H1 (cell line): ENCODE results near the gene POLA2. TPM values are rescaled to one million over a fixed set of nuclear protein-coding genes. Genes with fewer than 3 reads are reported as not detected.

Experiments
- ASH2L ChIP-seq: fragments of 200-600, 300-600 bp; sonication (generic); IDR thresholded peaks from one replicate; pipeline ENCODE4 v1.7.1; 2017; ENCODE audit warnings: low read length
- CHD2 ChIP-seq: IDR thresholded peaks from 2 replicates; pipeline ENCODE4 v1.6.1; 2012; ENCODE audit warnings: low read length, improper control_type of control experiment
- CHD7 ChIP-seq: fragments of 300-600 bp; sonication (generic); IDR thresholded peaks from 2 replicates; pipeline ENCODE4 v1.7.1; 2012; ENCODE audit warnings: low read length, moderate library complexity, mild to moderate bottlenecking, inconsistent platforms; ENCODE audit not compliant: insufficient replicate concordance
- MAFK ChIP-seq: IDR thresholded peaks from 2 replicates; pipeline ENCODE4 v1.6.1; 2012; ENCODE audit warnings: low read depth, mild to moderate bottlenecking, improper control_type of control experiment, low read length
- NRF1 ChIP-seq: IDR thresholded peaks from 2 replicates; pipeline ENCODE4 v1.6.1; 2011; ENCODE audit warnings: mild to moderate bottlenecking, low read depth, low read length, improper control_type of control experiment
- RNF2 ChIP-seq: fragments of 200-900, 300-1000 bp; sonication (generic); IDR thresholded peaks from 2 replicates; pipeline ENCODE4 v1.7.1; 2016; ENCODE audit warnings: borderline replicate concordance, low read depth, mild to moderate bottlenecking, antibody characterized with exemption, low read length; ENCODE audit not compliant: poor library complexity, severe bottlenecking; ENCODE audit errors: missing control alignments
- SIRT6 ChIP-seq: IDR thresholded peaks from one replicate; pipeline ENCODE4 v1.7.1; 2012; ENCODE audit warnings: low read length, inconsistent platforms
- SRF ChIP-seq: IDR thresholded peaks from 2 replicates; pipeline ENCODE4 v1.6.1; 2011; ENCODE audit warnings: mild to moderate bottlenecking, low read depth, low read length, moderate library complexity
- polyA plus RNA-seq, 7 experiments: library from polyadenylated mRNA; depleted of rRNA in 3 of 7; stranded (reverse) in 5 of 7; unstranded in 2 of 7; fragments of >200 nt in 5 of 7; fragments of 200-250 nt in 2 of 7; gene quantifications; 1 replicate in 5 of 7; 2 replicates in 1 of 7; 4 replicates in 1 of 7; pipeline versions ENCODE4 v1.2.1 to v1.2.3, GENCODE V29; 2011 to 2013; ENCODE audit warnings: missing spikeins in 2 of 7, mixed read lengths in 2 of 7
- total RNA-seq: library from RNA; stranded (reverse); fragmentation: NEBNext Ultra II Directional; extraction: Animal tissue kit (Norgen Biotek cat#: 25700); gene quantifications from 2 replicates; pipeline ENCODE4 v1.2.1, GENCODE V29; 2021
- TF ChIP-seq, protein P1 (sequence below): IDR thresholded peaks from 2 replicates; pipeline ENCODE4 v1.6.1; 2011; ENCODE audit warnings: low read depth, mild to moderate bottlenecking, low read length; ENCODE audit not compliant: insufficient read depth

Gene POLA2
- total and polyA plus RNA-seq, 2 of the 8 experiments (the other 6 are each of a cell fraction or from before 2014, with no cell fraction given): 31.2 to 55.9 TPM

DNA sequence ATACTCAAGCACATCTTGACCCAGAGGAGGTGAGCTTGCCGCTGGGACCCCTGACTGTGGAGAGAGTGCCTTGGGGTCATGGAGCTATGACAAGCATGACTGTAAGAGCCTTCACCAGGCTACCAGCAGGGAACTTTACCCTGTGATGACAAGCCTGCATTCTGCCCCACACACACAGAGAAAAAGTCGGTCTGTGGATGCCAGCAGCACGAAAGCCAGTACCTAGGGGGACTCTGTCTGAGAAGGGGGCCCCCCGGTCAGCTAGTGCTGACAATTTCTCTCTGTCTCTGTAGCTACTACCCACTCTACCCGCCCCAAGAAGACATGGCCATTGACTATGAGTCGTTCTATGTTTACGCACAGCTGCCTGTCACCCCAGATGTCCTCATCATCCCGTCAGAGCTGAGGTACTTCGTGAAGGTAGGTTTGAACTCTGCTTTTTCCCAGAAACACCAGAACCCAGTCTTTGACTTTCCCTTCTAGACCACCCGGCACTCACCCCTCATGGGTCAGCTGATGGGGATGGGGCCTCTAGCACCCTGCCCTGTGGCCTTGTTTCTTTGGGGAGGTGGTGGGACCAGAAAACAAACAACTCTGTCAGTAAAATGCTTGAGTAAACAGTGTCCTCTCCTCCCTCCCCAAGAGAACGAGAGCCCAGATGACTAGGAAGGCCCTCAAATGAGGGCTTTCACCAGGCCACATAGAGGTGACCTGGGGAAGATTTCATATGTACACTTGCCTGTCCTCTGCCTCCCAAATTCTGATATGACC, 34.0 kb downstream of the POLA2 start (continued):
- TF ChIP-seq CHD7: no peak
- TF ChIP-seq ASH2L: no peak
- TF ChIP-seq RNF2: no peak
- TF ChIP-seq MAFK: no peak
- no peak for TF ChIP-seq SIRT6
- no peak for TF ChIP-seq CHD2
- no peak for TF ChIP-seq SRF
- no peak for TF ChIP-seq NRF1
- TF ChIP-seq, protein P1, sequence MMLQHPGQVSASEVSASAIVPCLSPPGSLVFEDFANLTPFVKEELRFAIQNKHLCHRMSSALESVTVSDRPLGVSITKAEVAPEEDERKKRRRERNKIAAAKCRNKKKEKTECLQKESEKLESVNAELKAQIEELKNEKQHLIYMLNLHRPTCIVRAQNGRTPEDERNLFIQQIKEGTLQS: no peak
